HCT116 (cell line): ENCODE data around the gene RNF126. TPM values are rescaled to one million over a fixed set of nuclear protein-coding genes. Genes with fewer than 3 reads are reported as not detected.
"Not testable (repeated sequence)": the region's sequence is repeated elsewhere in the genome, so short reads cannot be mapped to it uniquely, and the experiment has no call there.

Source experiments
- ATAC-seq: fragments of 200-7000 bp; cut with Tn5 transposase; 2 replicates; pipeline ENCODE4 v1.9.1; 2020; ENCODE audit warnings: mild to moderate bottlenecking, moderate library complexity
- BruUV-seq: library from RNA; stranded (reverse); fragments of 400-500 nt; replicated peaks from 2 replicates; lab custom pipeline; 2021; lab: Mats Ljungman, UMichigan
- CTCF ChIA-PET: fragments of 300-600 bp; sonication (Branson Sonifier 250); formaldehyde crosslinking; loops from one replicate; lab custom pipeline; 2021; ENCODE audit warnings: antibody characterized with exemption; lab: Charles Lee
- POLR2A ChIA-PET: fragments of 300-600, 350-600 bp; sonication (Branson Sonifier 250); formaldehyde crosslinking; loops from one replicate; lab custom pipeline; 2021; ENCODE audit warnings: antibody characterized with exemption; lab: Charles Lee
- RAD21 ChIA-PET, 2 experiments: fragments of 300-600 bp; sonication (Branson Sonifier 250); formaldehyde crosslinking; loops; one replicate each; lab custom pipeline; 2023; ENCODE audit warnings: low total read pairs in 2 of 2; ENCODE audit not compliant: uncharacterized antibody in 2 of 2, unreplicated experiment in 2 of 2, low non-redundant PET in 1 of 2; lab: Charles Lee
- DNase-seq: peaks from one replicate; pipeline ENCODE4 v3.0.0-alpha.2; 2010; ENCODE audit warnings: low read depth, low spot score
- H2AFZ ChIP-seq: fragments of 200-600 bp; shearing (Covaris generic), sonication (generic); 2 replicates; pipeline ENCODE4 v1.6.1; 2017; ENCODE audit warnings: low read depth, mixed run types, mixed read lengths, antibody characterized with exemption, low read length; ENCODE audit not compliant: poor library complexity, severe bottlenecking
- H3K27ac ChIP-seq: 2 replicates; pipeline ENCODE4 v1.5.1; 2012; ENCODE audit warnings: low read depth, low read length
- H3K27me3 ChIP-seq: fragments of 200-600 bp; sonication (generic); 2 replicates; pipeline ENCODE4 v1.6.1; 2016; ENCODE audit warnings: mixed run types, low read length, mixed read lengths; ENCODE audit not compliant: insufficient read depth
- H3K36me3 ChIP-seq, 2 experiments: fragments of 200-500 bp in 1 of 2; fragments of 200-600 bp in 1 of 2; sonication (Bioruptor generic) in 1 of 2; sonication (generic) in 1 of 2; 2 replicates each; pipeline versions ENCODE4 v1.5.1 to v1.6.1; 2014 to 2016; ENCODE audit warnings: low read length in 2 of 2, inconsistent platforms in 1 of 2, mixed read lengths in 1 of 2, mixed run types in 1 of 2; ENCODE audit not compliant: insufficient read depth in 2 of 2, control insufficient read depth in 1 of 2
- H3K4me1 ChIP-seq, 2 experiments: fragments of 200-600 bp in 1 of 2; sonication (generic) in 1 of 2; 2 replicates each; pipeline versions ENCODE4 v1.5.1 to v1.6.1; 2012 to 2017; ENCODE audit warnings: low read length in 2 of 2, inconsistent platforms in 1 of 2, mild to moderate bottlenecking in 1 of 2, mixed read lengths in 1 of 2, mixed run types in 1 of 2, moderate library complexity in 1 of 2; ENCODE audit not compliant: insufficient read depth in 2 of 2, control insufficient read depth in 1 of 2
- H3K4me2 ChIP-seq: fragments of 200-600 bp; sonication (generic); 2 replicates; pipeline ENCODE4 v1.6.1; 2017; ENCODE audit warnings: mixed run types, low read length, mixed read lengths
- H3K4me3 ChIP-seq, 2 experiments: fragments of 200-600 bp in 1 of 2; sonication (generic) in 1 of 2; replicated peaks in 1 of 2; 2 replicates each; pipeline ENCODE4 v1.5.1; 2011 to 2016; ENCODE audit warnings: low read length in 2 of 2, control low read depth in 1 of 2, low read depth in 1 of 2, mild to moderate bottlenecking in 1 of 2, mixed read lengths in 1 of 2, mixed run types in 1 of 2
- H3K79me2 ChIP-seq: fragments of 200-600 bp; sonication (generic); 2 replicates; pipeline ENCODE4 v1.6.1; 2017; ENCODE audit warnings: mild to moderate bottlenecking, mixed run types, low read length, moderate library complexity, mixed read lengths; ENCODE audit not compliant: insufficient read depth
- H3K9ac ChIP-seq: fragments of 200-600 bp; sonication (generic); 2 replicates; pipeline ENCODE4 v1.6.1; 2016; ENCODE audit warnings: low read length, mixed read lengths
- H3K9me2 ChIP-seq: fragments of 200-600 bp; sonication (generic), shearing (Covaris generic); 2 replicates; pipeline ENCODE4 v1.6.1; 2017; ENCODE audit warnings: mixed run types, mild to moderate bottlenecking, moderate library complexity; ENCODE audit not compliant: insufficient read depth
- H3K9me3 ChIP-seq, 2 experiments: fragments of 200-500 bp in 1 of 2; fragments of 200-600 bp in 1 of 2; sonication (Bioruptor generic) in 1 of 2; sonication (generic) in 1 of 2; 2 replicates each; pipeline ENCODE4 v1.6.1; 2014 to 2017; ENCODE audit warnings: low read length in 2 of 2, mixed read lengths in 2 of 2, inconsistent platforms in 1 of 2, low read depth in 1 of 2, mild to moderate bottlenecking in 1 of 2, mixed run types in 1 of 2, moderate library complexity in 1 of 2; ENCODE audit not compliant: control insufficient read depth in 1 of 2, insufficient read depth in 1 of 2
- H4K20me1 ChIP-seq: fragments of 200-600 bp; sonication (generic), shearing (Covaris generic); 2 replicates; pipeline ENCODE4 v1.6.1; 2017; ENCODE audit warnings: mixed run types, mild to moderate bottlenecking, moderate library complexity; ENCODE audit not compliant: insufficient read depth
- CEBPB ChIP-seq: IDR thresholded peaks from 2 replicates; pipeline ENCODE4 v1.6.1; 2012; ENCODE audit warnings: low read depth
- ELF1 ChIP-seq: IDR thresholded peaks from 2 replicates; pipeline ENCODE4 v1.6.1; 2012; ENCODE audit warnings: low read depth, borderline replicate concordance
- JUND ChIP-seq: IDR thresholded peaks from 2 replicates; pipeline ENCODE4 v1.6.1; 2012
- MAX ChIP-seq: IDR thresholded peaks from 2 replicates; pipeline ENCODE4 v1.6.1; 2012
- POLR2AphosphoS5 ChIP-seq: IDR thresholded peaks from 2 replicates; pipeline ENCODE4 v1.6.1; 2011; ENCODE audit warnings: mild to moderate bottlenecking, low read depth, low read length, moderate library complexity
- SIN3A ChIP-seq: IDR thresholded peaks from 2 replicates; pipeline ENCODE4 v1.6.1; 2012; ENCODE audit warnings: low read depth
- ZNF274 ChIP-seq: fragments of 200-500 bp; sonication (Bioruptor generic); IDR thresholded peaks from 2 replicates; pipeline ENCODE4 v1.6.1; 2014; ENCODE audit warnings: mild to moderate bottlenecking, low read depth, low read length, inconsistent platforms
- intact Hi-C: fragments of 100-400 bp; cut with micrococcal nuclease; formaldehyde crosslinking; loops from 2 replicates; pipeline ENCODE4 v1.10.0; 2022
- total RNA-seq: library from RNA; stranded (reverse); gene quantifications from one replicate; pipeline ENCODE4 v1.2.1, GENCODE V29; 2021; ENCODE audit not compliant: unreplicated experiment
- TF ChIP-seq, protein P1 (sequence below): IDR thresholded peaks from 2 replicates; pipeline ENCODE4 v1.6.1; 2011; ENCODE audit warnings: mild to moderate bottlenecking, low read length, moderate library complexity; ENCODE audit not compliant: insufficient replicate concordance; ENCODE audit errors: extremely low read depth

Gene RNF126
- total RNA-seq, 1 experiment from 2014 or later = 93.8 TPM

GRCh38 chr19:703329-703650, 40.3 kb upstream of the RNF126 start:
- no peak for TF ChIP-seq CEBPB
- TF ChIP-seq SIN3A = no peak
- TF ChIP-seq POLR2AphosphoS5 = no peak
- TF ChIP-seq, protein P1, sequence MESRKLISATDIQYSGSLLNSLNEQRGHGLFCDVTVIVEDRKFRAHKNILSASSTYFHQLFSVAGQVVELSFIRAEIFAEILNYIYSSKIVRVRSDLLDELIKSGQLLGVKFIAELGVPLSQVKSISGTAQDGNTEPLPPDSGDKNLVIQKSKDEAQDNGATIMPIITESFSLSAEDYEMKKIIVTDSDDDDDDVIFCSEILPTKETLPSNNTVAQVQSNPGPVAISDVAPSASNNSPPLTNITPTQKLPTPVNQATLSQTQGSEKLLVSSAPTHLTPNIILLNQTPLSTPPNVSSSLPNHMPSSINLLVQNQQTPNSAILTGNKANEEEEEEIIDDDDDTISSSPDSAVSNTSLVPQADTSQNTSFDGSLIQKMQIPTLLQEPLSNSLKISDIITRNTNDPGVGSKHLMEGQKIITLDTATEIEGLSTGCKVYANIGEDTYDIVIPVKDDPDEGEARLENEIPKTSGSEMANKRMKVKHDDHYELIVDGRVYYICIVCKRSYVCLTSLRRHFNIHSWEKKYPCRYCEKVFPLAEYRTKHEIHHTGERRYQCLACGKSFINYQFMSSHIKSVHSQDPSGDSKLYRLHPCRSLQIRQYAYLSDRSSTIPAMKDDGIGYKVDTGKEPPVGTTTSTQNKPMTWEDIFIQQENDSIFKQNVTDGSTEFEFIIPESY = no peak
- TF ChIP-seq MAX = no peak
- TF ChIP-seq ELF1 = no peak
- TF ChIP-seq JUND = no peak
- no peak for TF ChIP-seq ZNF274
- Histone ChIP-seq H3K9me2 (no peaks in the 10 kb centered on the region), H3K79me2 (no peaks in the 10 kb centered on the region), H2AFZ (no peak overlapping the region), H3K4me3 (peak overlapping the region; percentile 46 to 54), H3K9ac (peak overlapping the region; percentile 27; the same call in 1 of the 2 replicates), H3K27ac (peak overlapping the region; percentile 64), H3K4me2 (peak overlapping the region; percentile 71), H3K36me3 (no peaks in the 10 kb centered on the region), H3K4me1 (peaks cover 14 to 24% of the 10 kb centered on the region in 2 experiments), H3K9me3 (no peaks in the 10 kb centered on the region), H3K27me3 (no peaks in the 10 kb centered on the region), H4K20me1 (no peaks in the 10 kb centered on the region)
- ChIA-PET CTCF (no interaction called here), RAD21 (interaction anchor here in 1 of 2 experiments (0.7 kb wide), 1 partner anchor 127 kb away, joined by 3 read pairs; no protein-coding TSS in a partner anchor), POLR2A (interaction anchor here (0.5 to 2.3 kb wide), 6 partner anchors 22 to 132 kb away, joined by 4 to 10 read pairs (median 5); partner anchors contain the start of gene FSTL3)
- TSS peak; percentile 80 for BruUV-seq
- DNase-seq (no peak), ATAC-seq (0 out of 2 replicates have a peak, but pooled peaks have one; percentile 0)
- intact Hi-C loops = loop anchor here (1.0 kb wide), 1 partner anchor 23 kb away; no protein-coding TSS in a partner anchor

DNA sequence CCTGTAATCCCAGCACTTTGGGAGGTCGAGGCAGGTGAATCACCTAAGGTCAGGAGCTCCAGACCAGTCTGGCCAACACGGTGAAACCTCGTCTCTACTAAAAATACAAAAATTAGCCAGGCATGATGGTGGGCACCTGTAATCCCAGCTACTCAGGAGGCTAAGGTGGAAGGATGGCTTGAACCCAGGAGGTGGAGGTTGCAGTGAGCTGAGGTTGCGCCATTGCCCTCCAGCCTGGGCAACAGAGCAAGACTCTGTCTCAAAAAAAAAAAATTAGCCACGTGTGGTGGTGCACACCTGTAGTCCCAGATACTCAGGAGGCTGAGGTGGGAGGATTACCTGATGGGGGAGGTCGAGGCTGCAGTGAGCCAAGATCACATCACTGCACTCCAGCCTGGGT, 39.8 kb upstream of the RNF126 start:
- BruUV-seq, H3K9me3 ChIP-seq, ATAC-seq, H3K79me2 ChIP-seq, CTCF ChIA-PET, H3K9ac ChIP-seq, H3K9me2 ChIP-seq, H3K27ac ChIP-seq, H3K27me3 ChIP-seq, H4K20me1 ChIP-seq, H3K36me3 ChIP-seq, DNase-seq, H2AFZ ChIP-seq: not testable (repeated sequence)
- Histone ChIP-seq H3K4me2 (peak overlapping the region; percentile 71), H3K4me3 (peak overlapping the region; percentile 46 to 54; a peak in 3 of 4 replicates), H3K4me1 (peaks cover 10 to 19% of the 10 kb centered on the region in 2 experiments; a peak in 3 of 4 replicates)
- intact Hi-C loops = loop anchor here (1.0 kb wide), 1 partner anchor 23 kb away; no protein-coding TSS in a partner anchor
- POLR2A ChIA-PET = interaction anchor here (0.5 to 2.3 kb wide), 2 partner anchors 24 to 99 kb away, joined by 4 to 10 read pairs; no protein-coding TSS in a partner anchor
- RAD21 ChIA-PET = interaction anchor here in 1 of 2 experiments (0.8 kb wide), 1 partner anchor 33 kb away, joined by 3 read pairs; no protein-coding TSS in a partner anchor

GRCh38 chr19:699885-700284, 36.9 kb upstream of the RNF126 start:
- POLR2A ChIA-PET, H3K4me2 ChIP-seq, H3K36me3 ChIP-seq, H3K9me2 ChIP-seq, H3K9ac ChIP-seq, intact Hi-C loops, DNase-seq, H3K27me3 ChIP-seq, H3K4me3 ChIP-seq, H3K79me2 ChIP-seq, ATAC-seq, H2AFZ ChIP-seq, CTCF ChIA-PET, H3K27ac ChIP-seq, H3K9me3 ChIP-seq, RAD21 ChIA-PET, BruUV-seq, H4K20me1 ChIP-seq: not testable (repeated sequence)
- H3K4me1 ChIP-seq = peaks cover 6 to 14% of the 10 kb centered on the region in 2 experiments; a peak in 3 of 4 replicates
